ENCODE data around the gene NT5C1A.

NT5C1A gene

DNA sequence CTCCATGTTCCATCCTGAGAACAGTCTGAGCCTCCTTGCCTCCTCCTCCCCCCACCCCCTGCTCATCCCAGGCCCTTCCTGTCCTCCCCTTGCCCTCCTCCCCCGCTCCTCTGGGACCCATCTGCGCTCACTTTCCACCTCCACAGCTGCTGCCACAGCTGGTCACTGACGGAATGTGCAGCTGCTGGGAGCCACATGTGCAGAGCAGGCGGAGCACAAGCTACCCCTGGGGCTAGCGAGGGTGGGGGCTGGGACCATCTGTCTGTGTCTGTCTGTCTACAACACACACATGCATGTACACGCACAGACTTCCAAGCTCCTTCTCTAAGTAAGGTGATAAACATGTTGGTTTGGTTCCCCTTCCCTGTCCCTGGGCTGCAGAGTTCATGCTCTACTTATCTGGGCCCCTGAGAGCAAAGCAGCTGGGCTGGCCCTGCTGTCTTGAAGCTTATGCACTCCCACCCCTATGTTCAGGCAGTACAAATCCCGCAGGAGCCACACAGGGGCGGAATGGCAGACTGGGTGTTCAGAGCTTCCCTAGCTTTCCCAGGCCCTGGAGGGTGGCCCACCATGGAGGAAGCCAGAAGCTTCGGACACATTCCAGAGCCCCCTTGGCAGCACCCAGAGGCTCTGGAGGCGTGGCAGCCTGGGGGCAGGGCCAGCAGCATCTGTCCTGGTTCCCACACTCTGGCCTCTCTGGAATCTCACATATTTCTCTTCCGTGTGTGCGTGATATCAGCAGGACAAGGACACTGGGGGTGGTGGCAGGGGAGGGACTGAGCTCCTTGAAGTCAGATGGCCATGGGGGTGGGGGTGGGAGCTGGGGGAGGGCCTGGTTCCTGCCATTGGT, 25.4 kb downstream of the NT5C1A start:
- peak; percentile 37 for ATAC-seq
- TF ChIP-seq, protein P1, sequence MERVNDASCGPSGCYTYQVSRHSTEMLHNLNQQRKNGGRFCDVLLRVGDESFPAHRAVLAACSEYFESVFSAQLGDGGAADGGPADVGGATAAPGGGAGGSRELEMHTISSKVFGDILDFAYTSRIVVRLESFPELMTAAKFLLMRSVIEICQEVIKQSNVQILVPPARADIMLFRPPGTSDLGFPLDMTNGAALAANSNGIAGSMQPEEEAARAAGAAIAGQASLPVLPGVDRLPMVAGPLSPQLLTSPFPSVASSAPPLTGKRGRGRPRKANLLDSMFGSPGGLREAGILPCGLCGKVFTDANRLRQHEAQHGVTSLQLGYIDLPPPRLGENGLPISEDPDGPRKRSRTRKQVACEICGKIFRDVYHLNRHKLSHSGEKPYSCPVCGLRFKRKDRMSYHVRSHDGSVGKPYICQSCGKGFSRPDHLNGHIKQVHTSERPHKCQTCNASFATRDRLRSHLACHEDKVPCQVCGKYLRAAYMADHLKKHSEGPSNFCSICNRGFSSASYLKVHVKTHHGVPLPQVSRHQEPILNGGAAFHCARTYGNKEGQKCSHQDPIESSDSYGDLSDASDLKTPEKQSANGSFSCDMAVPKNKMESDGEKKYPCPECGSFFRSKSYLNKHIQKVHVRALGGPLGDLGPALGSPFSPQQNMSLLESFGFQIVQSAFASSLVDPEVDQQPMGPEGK (CRISPR knock-in tag; IDR thresholded peaks at IDR 0.05; ENCODE audit: borderline replicate concordance) = no peak
- TF ChIP-seq ZNF565 (CRISPR knock-in tag; conservative IDR thresholded peaks at IDR 0.05; ENCODE audit: low read depth) = no peak
- no peak for TF ChIP-seq OSR1 (CRISPR knock-in tag; IDR thresholded peaks at IDR 0.05)
- peak; percentile 68; the same call in 1 of the 2 replicates for TF ChIP-seq ZNF70 (CRISPR knock-in tag; IDR thresholded peaks at IDR 0.05)
- no peak for TF ChIP-seq SNAI2 (CRISPR knock-in tag; IDR thresholded peaks at IDR 0.05)
- peak; percentile 87 for TF ChIP-seq TCF4 (CRISPR knock-in tag; IDR thresholded peaks at IDR 0.05; ENCODE audit: borderline replicate concordance)
- TF ChIP-seq, protein P2, sequence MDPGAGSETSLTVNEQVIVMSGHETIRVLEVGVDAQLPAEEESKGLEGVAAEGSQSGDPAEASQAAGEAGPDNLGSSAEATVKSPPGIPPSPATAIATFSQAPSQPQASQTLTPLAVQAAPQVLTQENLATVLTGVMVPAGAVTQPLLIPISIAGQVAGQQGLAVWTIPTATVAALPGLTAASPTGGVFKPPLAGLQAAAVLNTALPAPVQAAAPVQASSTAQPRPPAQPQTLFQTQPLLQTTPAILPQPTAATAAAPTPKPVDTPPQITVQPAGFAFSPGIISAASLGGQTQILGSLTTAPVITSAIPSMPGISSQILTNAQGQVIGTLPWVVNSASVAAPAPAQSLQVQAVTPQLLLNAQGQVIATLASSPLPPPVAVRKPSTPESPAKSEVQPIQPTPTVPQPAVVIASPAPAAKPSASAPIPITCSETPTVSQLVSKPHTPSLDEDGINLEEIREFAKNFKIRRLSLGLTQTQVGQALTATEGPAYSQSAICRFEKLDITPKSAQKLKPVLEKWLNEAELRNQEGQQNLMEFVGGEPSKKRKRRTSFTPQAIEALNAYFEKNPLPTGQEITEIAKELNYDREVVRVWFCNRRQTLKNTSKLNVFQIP (CRISPR knock-in tag; IDR thresholded peaks at IDR 0.05; ENCODE audit: borderline replicate concordance, low read depth) = no peak

DNA sequence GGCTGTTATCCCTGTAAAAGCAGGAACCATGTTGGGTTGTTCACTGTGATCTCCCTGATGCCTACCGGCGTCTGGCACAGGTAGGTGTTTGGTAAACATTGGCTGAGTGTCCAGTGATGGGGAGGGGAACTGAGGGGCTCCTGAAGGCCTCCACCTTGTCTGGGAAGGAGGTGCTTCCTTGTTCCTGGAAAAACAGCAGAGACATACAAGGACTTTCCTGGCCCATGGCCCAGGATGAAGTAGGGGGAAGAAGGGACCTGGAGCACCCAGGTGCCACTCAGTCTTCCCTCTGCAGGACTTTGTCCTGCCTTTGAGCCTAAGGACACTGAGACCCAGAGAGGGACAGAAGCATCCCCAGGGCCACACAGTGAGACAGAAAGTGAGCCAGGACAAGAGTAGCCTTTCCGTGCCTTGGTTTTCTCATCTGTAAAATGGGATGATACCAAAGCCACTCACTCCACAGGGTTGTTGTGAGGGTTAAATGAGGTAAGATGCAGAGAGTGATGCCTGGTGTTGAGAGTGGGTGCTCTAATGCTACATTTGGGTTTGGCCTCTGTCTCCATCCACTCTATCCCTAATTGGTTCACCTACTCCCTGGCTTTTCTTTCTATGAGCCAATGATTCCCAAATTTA, 26.4 kb downstream of the NT5C1A start:
- ATAC-seq = no peak
- TF ChIP-seq GLIS3 (CRISPR knock-in tag; IDR thresholded peaks at IDR 0.05) (no peak), ZC3H10 (CRISPR knock-in tag; IDR thresholded peaks at IDR 0.05) (no peak), OSR1 (CRISPR knock-in tag; IDR thresholded peaks at IDR 0.05) (no peak), TOX (CRISPR knock-in tag; IDR thresholded peaks at IDR 0.05; ENCODE audit: borderline replicate concordance) (no peak), ZNF70 (CRISPR knock-in tag; IDR thresholded peaks at IDR 0.05) (no peak), ARNTL (CRISPR knock-in tag; IDR thresholded peaks at IDR 0.05; ENCODE audit: borderline replicate concordance, low read depth) (no peak), ISL1 (CRISPR knock-in tag; IDR thresholded peaks at IDR 0.05) (no peak), ZNF565 (CRISPR knock-in tag; conservative IDR thresholded peaks at IDR 0.05; ENCODE audit: low read depth) (no peak), CSDC2 (CRISPR knock-in tag; IDR thresholded peaks at IDR 0.05) (no peak), ZFP3 (CRISPR knock-in tag; IDR thresholded peaks at IDR 0.05) (no peak), BACH2 (CRISPR knock-in tag; IDR thresholded peaks at IDR 0.05; ENCODE audit: borderline replicate concordance) (no peak)
- TF ChIP-seq, protein P1 (CRISPR knock-in tag; IDR thresholded peaks at IDR 0.05; ENCODE audit: borderline replicate concordance) = no peak

DNA sequence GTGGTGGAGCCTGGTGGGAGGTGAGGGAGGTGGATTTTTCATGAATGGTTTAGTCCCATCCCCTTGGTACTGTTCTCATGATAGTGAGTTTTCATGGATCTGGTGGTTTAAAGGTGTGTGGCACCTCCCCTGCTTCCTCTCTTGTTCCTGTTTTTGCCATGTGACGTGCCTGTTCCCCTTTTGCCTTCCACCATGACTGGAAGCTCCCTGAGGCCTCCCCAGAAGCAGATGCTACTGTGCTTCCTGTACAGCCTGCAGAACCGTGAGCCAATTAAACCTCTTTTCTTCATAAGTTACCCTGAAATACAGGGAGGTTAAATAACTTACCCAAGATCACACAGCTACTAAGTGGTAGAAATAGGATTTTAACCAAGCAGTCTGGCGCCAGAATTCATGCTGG, 28.2 kb downstream of the NT5C1A start:
- no peak for ATAC-seq
- TF ChIP-seq BACH2 (CRISPR knock-in tag; IDR thresholded peaks at IDR 0.05; ENCODE audit: borderline replicate concordance) (no peak), CSDC2 (CRISPR knock-in tag; IDR thresholded peaks at IDR 0.05) (no peak), ARNTL (CRISPR knock-in tag; IDR thresholded peaks at IDR 0.05; ENCODE audit: borderline replicate concordance, low read depth) (no peak), ISL1 (CRISPR knock-in tag; IDR thresholded peaks at IDR 0.05) (no peak), TOX (CRISPR knock-in tag; IDR thresholded peaks at IDR 0.05; ENCODE audit: borderline replicate concordance) (no peak), SNAI2 (CRISPR knock-in tag; IDR thresholded peaks at IDR 0.05) (no peak), TCF4 (CRISPR knock-in tag; IDR thresholded peaks at IDR 0.05; ENCODE audit: borderline replicate concordance) (no peak), ZFP3 (CRISPR knock-in tag; IDR thresholded peaks at IDR 0.05) (no peak), RARB (CRISPR knock-in tag; IDR thresholded peaks at IDR 0.05) (no peak), OSR1 (CRISPR knock-in tag; IDR thresholded peaks at IDR 0.05) (no peak)
- TF ChIP-seq, protein P1 (CRISPR knock-in tag; IDR thresholded peaks at IDR 0.05; ENCODE audit: borderline replicate concordance) = no peak
- TF ChIP-seq, protein P3, sequence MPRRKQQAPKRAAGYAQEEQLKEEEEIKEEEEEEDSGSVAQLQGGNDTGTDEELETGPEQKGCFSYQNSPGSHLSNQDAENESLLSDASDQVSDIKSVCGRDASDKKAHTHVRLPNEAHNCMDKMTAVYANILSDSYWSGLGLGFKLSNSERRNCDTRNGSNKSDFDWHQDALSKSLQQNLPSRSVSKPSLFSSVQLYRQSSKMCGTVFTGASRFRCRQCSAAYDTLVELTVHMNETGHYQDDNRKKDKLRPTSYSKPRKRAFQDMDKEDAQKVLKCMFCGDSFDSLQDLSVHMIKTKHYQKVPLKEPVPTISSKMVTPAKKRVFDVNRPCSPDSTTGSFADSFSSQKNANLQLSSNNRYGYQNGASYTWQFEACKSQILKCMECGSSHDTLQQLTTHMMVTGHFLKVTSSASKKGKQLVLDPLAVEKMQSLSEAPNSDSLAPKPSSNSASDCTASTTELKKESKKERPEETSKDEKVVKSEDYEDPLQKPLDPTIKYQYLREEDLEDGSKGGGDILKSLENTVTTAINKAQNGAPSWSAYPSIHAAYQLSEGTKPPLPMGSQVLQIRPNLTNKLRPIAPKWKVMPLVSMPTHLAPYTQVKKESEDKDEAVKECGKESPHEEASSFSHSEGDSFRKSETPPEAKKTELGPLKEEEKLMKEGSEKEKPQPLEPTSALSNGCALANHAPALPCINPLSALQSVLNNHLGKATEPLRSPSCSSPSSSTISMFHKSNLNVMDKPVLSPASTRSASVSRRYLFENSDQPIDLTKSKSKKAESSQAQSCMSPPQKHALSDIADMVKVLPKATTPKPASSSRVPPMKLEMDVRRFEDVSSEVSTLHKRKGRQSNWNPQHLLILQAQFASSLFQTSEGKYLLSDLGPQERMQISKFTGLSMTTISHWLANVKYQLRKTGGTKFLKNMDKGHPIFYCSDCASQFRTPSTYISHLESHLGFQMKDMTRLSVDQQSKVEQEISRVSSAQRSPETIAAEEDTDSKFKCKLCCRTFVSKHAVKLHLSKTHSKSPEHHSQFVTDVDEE (CRISPR knock-in tag; IDR thresholded peaks at IDR 0.05) = no peak
- TF ChIP-seq, protein P4, sequence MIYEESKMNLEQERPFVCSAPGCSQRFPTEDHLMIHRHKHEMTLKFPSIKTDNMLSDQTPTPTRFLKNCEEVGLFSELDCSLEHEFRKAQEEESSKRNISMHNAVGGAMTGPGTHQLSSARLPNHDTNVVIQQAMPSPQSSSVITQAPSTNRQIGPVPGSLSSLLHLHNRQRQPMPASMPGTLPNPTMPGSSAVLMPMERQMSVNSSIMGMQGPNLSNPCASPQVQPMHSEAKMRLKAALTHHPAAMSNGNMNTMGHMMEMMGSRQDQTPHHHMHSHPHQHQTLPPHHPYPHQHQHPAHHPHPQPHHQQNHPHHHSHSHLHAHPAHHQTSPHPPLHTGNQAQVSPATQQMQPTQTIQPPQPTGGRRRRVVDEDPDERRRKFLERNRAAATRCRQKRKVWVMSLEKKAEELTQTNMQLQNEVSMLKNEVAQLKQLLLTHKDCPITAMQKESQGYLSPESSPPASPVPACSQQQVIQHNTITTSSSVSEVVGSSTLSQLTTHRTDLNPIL (CRISPR knock-in tag; IDR thresholded peaks at IDR 0.05; ENCODE audit: low read depth) = no peak
